Neural progenitor cell (in vitro differentiated cells): ENCODE data around the gene HES3. TPM values are rescaled to one million over a fixed set of nuclear protein-coding genes. Genes with fewer than 3 reads are reported as not detected.

Experiments used
- DNase-seq: peaks from one replicate; pipeline ENCODE4 v3.0.0-alpha.2; 2016; ENCODE audit warnings: low spot score
- H2AFZ ChIP-seq: fragments of 200-600 bp; sonication (generic); replicated peaks from 2 replicates; pipeline ENCODE4 v1.6.1; 2016; ENCODE audit warnings: antibody characterized with exemption
- H3F3A ChIP-seq: fragments of 200-600 bp; sonication (generic); 2 replicates; pipeline ENCODE4 v1.6.1; 2016; ENCODE audit warnings: antibody characterized with exemption, low read depth
- H3K27ac ChIP-seq: fragments of 200-600 bp; sonication (generic); 2 replicates; pipeline ENCODE4 v1.5.1; 2016; ENCODE audit warnings: mild to moderate bottlenecking
- H3K27me3 ChIP-seq: fragments of 200-600 bp; sonication (generic); 2 replicates; pipeline ENCODE4 v1.6.1; 2016; ENCODE audit warnings: mild to moderate bottlenecking, moderate library complexity
- H3K36me3 ChIP-seq: fragments of 200-600 bp; sonication (generic); 2 replicates; pipeline ENCODE4 v1.5.1; 2016
- H3K4me1 ChIP-seq: fragments of 200-600 bp; sonication (generic); 2 replicates; pipeline ENCODE4 v1.6.1; 2016; ENCODE audit warnings: mixed run types
- H3K4me2 ChIP-seq: fragments of 200-600 bp; sonication (generic); 2 replicates; pipeline ENCODE4 v1.6.1; 2016
- H3K4me3 ChIP-seq: fragments of 200-600 bp; sonication (generic); 2 replicates; pipeline ENCODE4 v1.5.1; 2016
- H3K79me2 ChIP-seq: fragments of 200-600 bp; sonication (generic); 2 replicates; pipeline ENCODE4 v1.6.1; 2016; ENCODE audit warnings: low read depth
- H3K9ac ChIP-seq: fragments of 200-600 bp; sonication (generic); 2 replicates; pipeline ENCODE4 v1.6.1; 2016
- H3K9me3 ChIP-seq: fragments of 200-600 bp; sonication (generic); 2 replicates; pipeline ENCODE4 v1.5.1; 2016; ENCODE audit warnings: low read depth
- H4K20me1 ChIP-seq: fragments of 200-600 bp; sonication (generic); 2 replicates; pipeline ENCODE4 v1.6.1; 2016; ENCODE audit warnings: low read depth
- H3K27ac Mint-ChIP-seq: 3 replicates; pipeline ENCODE4 v1.8.0; 2021; ENCODE audit warnings: mixed read lengths
- H3K27me3 Mint-ChIP-seq: 2 replicates; pipeline ENCODE4 v1.8.0; 2022; ENCODE audit warnings: low read depth, mild to moderate bottlenecking, inconsistent platforms, moderate library complexity, mixed read lengths; ENCODE audit not compliant: insufficient read depth
- H3K36me3 Mint-ChIP-seq: 3 replicates; pipeline ENCODE4 v1.8.0; 2021; ENCODE audit warnings: mixed read lengths
- H3K4me1 Mint-ChIP-seq: 3 replicates; pipeline ENCODE4 v1.8.0; 2021; ENCODE audit warnings: mixed read lengths
- H3K4me3 Mint-ChIP-seq: 3 replicates; pipeline ENCODE4 v1.8.0; 2021; ENCODE audit warnings: mild to moderate bottlenecking, moderate library complexity, mixed read lengths
- H3K9me3 Mint-ChIP-seq: 3 replicates; pipeline ENCODE4 v1.8.0; 2020; ENCODE audit warnings: mixed read lengths
- EZH2 ChIP-seq: fragments of 200-600 bp; sonication (generic); IDR thresholded peaks from 2 replicates; pipeline ENCODE4 v1.6.1; 2017; ENCODE audit warnings: antibody characterized with exemption, mild to moderate bottlenecking, moderate library complexity
- EZH2phosphoT487 ChIP-seq: fragments of 200-600 bp; sonication (generic); IDR thresholded peaks from 2 replicates; pipeline ENCODE4 v1.6.1; 2017; ENCODE audit warnings: antibody characterized with exemption
- total RNA-seq: library from RNA; depleted of rRNA; stranded (reverse); fragments of >200 nt; gene quantifications from 2 replicates; pipeline ENCODE4 v1.2.3, GENCODE V29; 2015; ENCODE audit warnings: low replicate concordance
- TF ChIP-seq, protein P1 (sequence below): fragments of 200-600 bp; sonication (generic); IDR thresholded peaks from 2 replicates; pipeline ENCODE4 v1.5.1; 2017; ENCODE audit warnings: antibody characterized with exemption, mild to moderate bottlenecking

Gene HES3
- total RNA-seq, 1 donor from 2014 or later, result 5.5 TPM

DNA sequence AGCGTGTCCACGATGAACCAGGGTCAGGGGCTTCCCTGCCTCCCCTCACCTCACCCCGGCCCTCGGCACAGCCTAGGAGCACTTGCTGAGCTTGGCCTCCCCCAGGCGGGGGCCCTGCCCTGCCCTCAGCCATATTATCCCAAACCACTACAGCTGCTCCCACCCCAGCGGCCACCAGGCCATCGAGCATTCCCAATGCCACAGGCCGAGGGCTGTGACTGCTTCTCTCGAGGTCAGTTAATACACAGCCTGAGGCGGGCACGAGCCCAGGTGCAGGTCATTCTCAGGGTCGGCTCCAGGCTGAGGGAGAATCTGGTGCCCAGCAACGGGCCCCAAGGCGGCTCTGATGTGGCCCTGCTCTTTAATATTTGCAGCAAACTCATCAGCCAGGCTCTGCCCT, 25.3 kb downstream of the HES3 start:
- H3K27ac Mint-ChIP-seq, result no peak overlapping the region
- H3K4me1 Mint-ChIP-seq, result peaks cover 64% of the 10 kb centered on the region

DNA sequence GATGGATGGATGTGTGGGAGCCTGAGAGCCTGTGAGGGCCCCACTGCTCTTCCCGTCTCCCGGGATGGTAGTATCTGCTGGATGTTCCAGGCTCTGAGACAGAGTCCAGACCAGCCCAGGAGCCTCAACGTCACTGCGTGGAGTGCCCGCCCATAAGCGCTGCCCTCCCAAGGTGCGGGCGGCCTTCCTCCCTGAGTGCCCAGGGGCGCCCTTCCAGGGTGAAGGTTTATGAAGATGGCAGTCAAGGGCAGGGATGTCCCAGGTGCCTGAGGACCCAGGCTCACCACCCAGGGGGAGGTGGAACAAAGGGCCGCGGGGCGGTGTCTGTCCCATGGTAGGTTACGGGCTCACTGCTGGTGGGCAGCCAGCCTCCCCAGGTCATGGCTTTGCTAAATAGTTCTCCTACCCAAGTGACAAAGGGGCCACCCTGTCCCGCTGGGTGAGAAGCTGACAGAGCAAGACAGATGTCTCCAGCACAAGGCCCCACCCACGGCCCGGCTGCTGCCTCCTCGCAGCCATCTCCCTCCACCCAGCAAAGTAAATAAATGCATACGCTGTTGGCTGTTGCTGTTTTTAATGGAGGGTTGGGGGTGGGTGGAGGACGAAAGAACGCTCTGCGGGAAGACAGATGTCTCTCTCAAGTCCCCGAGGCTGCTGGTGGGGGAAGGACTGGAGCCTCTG, 25.9 kb downstream of the HES3 start:
- no peaks in the 10 kb centered on the region for H3K36me3 Mint-ChIP-seq
- Histone ChIP-seq H3K4me1 (peaks cover 16% of the 10 kb centered on the region), H3K27me3 (no peaks in the 10 kb centered on the region), H3K27ac (no peak overlapping the region), H2AFZ (no peak overlapping the region), H3K4me3 (no peak overlapping the region), H3K4me2 (no peak overlapping the region), H3F3A (peaks cover 12% of the 10 kb centered on the region), H3K9ac (no peak overlapping the region), H3K36me3 (no peaks in the 10 kb centered on the region), H3K9me3 (no peaks in the 10 kb centered on the region), H4K20me1 (peaks cover 14% of the 10 kb centered on the region), H3K79me2 (no peaks in the 10 kb centered on the region)
- no peak overlapping the region for H3K4me3 Mint-ChIP-seq
- H3K27me3 Mint-ChIP-seq, result peaks cover 6% of the 10 kb centered on the region
- no peak overlapping the region for H3K27ac Mint-ChIP-seq
- peaks cover 64% of the 10 kb centered on the region for H3K4me1 Mint-ChIP-seq
- DNase-seq, result no peak
- no peaks in the 10 kb centered on the region for H3K9me3 Mint-ChIP-seq
- TF ChIP-seq, protein P1, sequence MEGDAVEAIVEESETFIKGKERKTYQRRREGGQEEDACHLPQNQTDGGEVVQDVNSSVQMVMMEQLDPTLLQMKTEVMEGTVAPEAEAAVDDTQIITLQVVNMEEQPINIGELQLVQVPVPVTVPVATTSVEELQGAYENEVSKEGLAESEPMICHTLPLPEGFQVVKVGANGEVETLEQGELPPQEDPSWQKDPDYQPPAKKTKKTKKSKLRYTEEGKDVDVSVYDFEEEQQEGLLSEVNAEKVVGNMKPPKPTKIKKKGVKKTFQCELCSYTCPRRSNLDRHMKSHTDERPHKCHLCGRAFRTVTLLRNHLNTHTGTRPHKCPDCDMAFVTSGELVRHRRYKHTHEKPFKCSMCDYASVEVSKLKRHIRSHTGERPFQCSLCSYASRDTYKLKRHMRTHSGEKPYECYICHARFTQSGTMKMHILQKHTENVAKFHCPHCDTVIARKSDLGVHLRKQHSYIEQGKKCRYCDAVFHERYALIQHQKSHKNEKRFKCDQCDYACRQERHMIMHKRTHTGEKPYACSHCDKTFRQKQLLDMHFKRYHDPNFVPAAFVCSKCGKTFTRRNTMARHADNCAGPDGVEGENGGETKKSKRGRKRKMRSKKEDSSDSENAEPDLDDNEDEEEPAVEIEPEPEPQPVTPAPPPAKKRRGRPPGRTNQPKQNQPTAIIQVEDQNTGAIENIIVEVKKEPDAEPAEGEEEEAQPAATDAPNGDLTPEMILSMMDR, result no peak
- TF ChIP-seq EZH2phosphoT487, result no peak
- TF ChIP-seq EZH2, result no peak

More for the DNA sequence above, 25.3 kb downstream of the HES3 start:
- Mint-ChIP-seq H3K36me3 (no peaks in the 10 kb centered on the region), H3K9me3 (no peaks in the 10 kb centered on the region), H3K4me3 (no peak overlapping the region), H3K27me3 (peaks cover 6% of the 10 kb centered on the region)
- H3K4me3 ChIP-seq, result no peak overlapping the region
- no peak overlapping the region for H3K27ac ChIP-seq
- no peak overlapping the region for H3K4me2 ChIP-seq
- no peaks in the 10 kb centered on the region for H3K27me3 ChIP-seq
- H3K9me3 ChIP-seq, result no peaks in the 10 kb centered on the region
- DNase-seq, result no peak
- no peak overlapping the region for H3K9ac ChIP-seq
- peaks cover 12% of the 10 kb centered on the region for H3F3A ChIP-seq
- TF ChIP-seq, protein P1, result no peak
- TF ChIP-seq EZH2, result no peak
- no peak for TF ChIP-seq EZH2phosphoT487
- no peaks in the 10 kb centered on the region for H3K79me2 ChIP-seq
- H4K20me1 ChIP-seq, result peaks cover 14% of the 10 kb centered on the region
- no peak overlapping the region for H2AFZ ChIP-seq
- H3K36me3 ChIP-seq, result no peaks in the 10 kb centered on the region
- peaks cover 16% of the 10 kb centered on the region for H3K4me1 ChIP-seq

DNA sequence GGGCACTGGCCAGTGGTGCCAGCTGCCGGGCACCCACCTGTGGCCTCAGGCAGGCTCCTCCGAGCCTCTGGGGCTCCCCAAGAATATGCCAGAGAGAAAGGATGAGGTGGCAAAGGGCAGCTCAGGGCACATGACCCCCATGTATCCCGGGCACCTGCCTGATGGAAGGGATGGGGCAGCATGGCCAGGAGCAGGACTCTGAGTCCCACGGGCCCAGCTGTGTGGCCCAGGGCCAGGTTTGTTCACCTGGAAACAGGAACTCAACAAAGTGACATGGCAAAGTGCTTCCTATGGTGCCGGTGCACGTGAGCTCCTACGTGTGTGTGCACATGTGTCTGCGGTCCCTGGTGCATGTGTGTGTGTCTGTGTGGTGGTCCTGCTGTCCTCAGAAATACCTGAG, 26.4 kb downstream of the HES3 start:
- Histone ChIP-seq H3K4me1 (peaks cover 18% of the 10 kb centered on the region), H3F3A (peaks cover 12% of the 10 kb centered on the region), H4K20me1 (peaks cover 14% of the 10 kb centered on the region), H2AFZ (no peak overlapping the region), H3K27me3 (no peaks in the 10 kb centered on the region), H3K36me3 (no peaks in the 10 kb centered on the region), H3K9ac (no peak overlapping the region), H3K4me2 (no peak overlapping the region), H3K4me3 (no peak overlapping the region), H3K9me3 (no peaks in the 10 kb centered on the region), H3K79me2 (no peaks in the 10 kb centered on the region), H3K27ac (no peak overlapping the region)
- Mint-ChIP-seq H3K4me1 (peaks cover 68% of the 10 kb centered on the region), H3K4me3 (no peak overlapping the region), H3K27me3 (peaks cover 6% of the 10 kb centered on the region), H3K36me3 (no peaks in the 10 kb centered on the region), H3K9me3 (no peaks in the 10 kb centered on the region), H3K27ac (no peak overlapping the region)
- DNase-seq, result no peak
- TF ChIP-seq EZH2phosphoT487, result no peak
- TF ChIP-seq EZH2, result no peak
- TF ChIP-seq, protein P1, result no peak
